Dendritic cell treated with granulocyte-macrophage colony-stimulating factor and Interleukin-4, amounts not matched to agents 40 ng/mL and 50 ng/mL, for 4 days (primary cell): ENCODE results near the gene CENPP.
"Not testable (repeated sequence)": the region's sequence is repeated elsewhere in the genome, so short reads cannot be mapped to it uniquely, and the experiment has no call there.

Experiments
- H3K27ac Mint-ChIP-seq: one replicate; pipeline ENCODE4 v1.8.0; 2022; ENCODE audit warnings: mild to moderate bottlenecking, mixed read lengths
- H3K27me3 Mint-ChIP-seq: one replicate; pipeline ENCODE4 v1.8.0; 2022; ENCODE audit warnings: mild to moderate bottlenecking, mixed read lengths
- H3K36me3 Mint-ChIP-seq: one replicate; pipeline ENCODE4 v1.8.0; 2022; ENCODE audit warnings: low read depth, mixed read lengths
- H3K4me1 Mint-ChIP-seq: one replicate; pipeline ENCODE4 v1.8.0; 2022; ENCODE audit warnings: low read depth, mixed read lengths
- H3K4me3 Mint-ChIP-seq: one replicate; pipeline ENCODE4 v1.8.0; 2022; ENCODE audit warnings: mild to moderate bottlenecking, moderate library complexity, mixed read lengths
- H3K9me3 Mint-ChIP-seq: one replicate; pipeline ENCODE4 v1.8.0; 2022; ENCODE audit warnings: mixed read lengths
- intact Hi-C: fragments of 100-400 bp; cut with micrococcal nuclease; formaldehyde crosslinking; loops from one replicate; pipeline ENCODE4 v1.15.0; 2022

Gene CENPP

GRCh38 chr9:92562461-92562967, 236.8 kb downstream of the CENPP start:
- Mint-ChIP-seq H3K9me3 (peaks cover 9% of the 10 kb centered on the region), H3K4me3 (no peak overlapping the region), H3K27ac (no peak overlapping the region)

GRCh38 chr9:92563116-92564100, 237.7 kb downstream of the CENPP start:
- H3K9me3 Mint-ChIP-seq: peaks cover 9% of the 10 kb centered on the region
- no peak overlapping the region for H3K4me3 Mint-ChIP-seq

More at GRCh38 chr9:92562461-92562967, 236.8 kb downstream of the CENPP start:
- H3K36me3 Mint-ChIP-seq: no peaks in the 10 kb centered on the region
- H3K27me3 Mint-ChIP-seq: no peaks in the 10 kb centered on the region
- intact Hi-C loops: no loop called here
- peaks cover 20% of the 10 kb centered on the region for H3K4me1 Mint-ChIP-seq

GRCh38 chr9:92564504-92564903, 238.8 kb downstream of the CENPP start:
- Mint-ChIP-seq H3K27ac (no peak overlapping the region), H3K4me3 (no peak overlapping the region), H3K36me3 (no peaks in the 10 kb centered on the region), H3K9me3 (peaks cover 9% of the 10 kb centered on the region), H3K4me1 (peaks cover 12% of the 10 kb centered on the region), H3K27me3 (no peaks in the 10 kb centered on the region)
- intact Hi-C loops: no loop called here

More at GRCh38 chr9:92563116-92564100, 237.7 kb downstream of the CENPP start:
- H3K27me3 Mint-ChIP-seq: no peaks in the 10 kb centered on the region
- H3K36me3 Mint-ChIP-seq: no peaks in the 10 kb centered on the region
- no peak overlapping the region for H3K27ac Mint-ChIP-seq
- peaks cover 20% of the 10 kb centered on the region for H3K4me1 Mint-ChIP-seq
- intact Hi-C loops: no loop called here

- H3K9me3 Mint-ChIP-seq: peaks cover 9% of the 10 kb centered on the region
These were observed 239.2 kb downstream of the CENPP start for GRCh38 chr9:92564982-92565381.

GRCh38 chr9:92571871-92572270, 246.1 kb downstream of the CENPP start:
- H3K4me1 Mint-ChIP-seq, H3K36me3 Mint-ChIP-seq, H3K4me3 Mint-ChIP-seq, H3K27ac Mint-ChIP-seq, intact Hi-C loops, H3K27me3 Mint-ChIP-seq: not testable (repeated sequence)
- peaks cover 19% of the 10 kb centered on the region for H3K9me3 Mint-ChIP-seq

More at GRCh38 chr9:92564982-92565381, 239.2 kb downstream of the CENPP start:
- intact Hi-C loops: no loop called here
- H3K36me3 Mint-ChIP-seq: no peaks in the 10 kb centered on the region
- no peak overlapping the region for H3K4me3 Mint-ChIP-seq
- no peaks in the 10 kb centered on the region for H3K27me3 Mint-ChIP-seq
- H3K4me1 Mint-ChIP-seq: peaks cover 12% of the 10 kb centered on the region
- no peak overlapping the region for H3K27ac Mint-ChIP-seq

- H3K27ac Mint-ChIP-seq, H3K4me3 Mint-ChIP-seq, H3K27me3 Mint-ChIP-seq, H3K36me3 Mint-ChIP-seq, H3K4me1 Mint-ChIP-seq, intact Hi-C loops: not testable (repeated sequence)
- H3K9me3 Mint-ChIP-seq: peaks cover 18% of the 10 kb centered on the region
These were observed 247.9 kb downstream of the CENPP start for GRCh38 chr9:92573612-92574011.

- Mint-ChIP-seq H3K36me3 (no peaks in the 10 kb centered on the region), H3K27me3 (no peaks in the 10 kb centered on the region), H3K27ac (no peak overlapping the region), H3K9me3 (peaks cover 18% of the 10 kb centered on the region), H3K4me1 (peaks cover 5% of the 10 kb centered on the region), H3K4me3 (no peak overlapping the region)
- intact Hi-C loops: no loop called here
These were observed 250.4 kb downstream of the CENPP start for GRCh38 chr9:92576175-92576574.

GRCh38 chr9:92589923-92590322, 264.2 kb downstream of the CENPP start:
- Mint-ChIP-seq H3K9me3 (peaks cover 15% of the 10 kb centered on the region), H3K36me3 (no peaks in the 10 kb centered on the region), H3K27me3 (no peaks in the 10 kb centered on the region), H3K27ac (no peak overlapping the region), H3K4me3 (no peak overlapping the region), H3K4me1 (peaks cover 17% of the 10 kb centered on the region)
- intact Hi-C loops: no loop called here

- peaks cover 15% of the 10 kb centered on the region for H3K9me3 Mint-ChIP-seq
- H3K27me3 Mint-ChIP-seq: no peaks in the 10 kb centered on the region
- no peak overlapping the region for H3K4me3 Mint-ChIP-seq
- no peak overlapping the region for H3K27ac Mint-ChIP-seq
- H3K4me1 Mint-ChIP-seq: peaks cover 17% of the 10 kb centered on the region
- H3K36me3 Mint-ChIP-seq: no peaks in the 10 kb centered on the region
- intact Hi-C loops: no loop called here
These were observed 264.6 kb downstream of the CENPP start for GRCh38 chr9:92590377-92590776.

GRCh38 chr9:92592537-92592936, 266.8 kb downstream of the CENPP start:
- Mint-ChIP-seq H3K9me3 (no peaks in the 10 kb centered on the region), H3K27me3 (no peaks in the 10 kb centered on the region), H3K4me3 (no peak overlapping the region), H3K4me1 (peaks cover 18% of the 10 kb centered on the region), H3K36me3 (no peaks in the 10 kb centered on the region), H3K27ac (no peak overlapping the region)
- intact Hi-C loops: no loop called here

GRCh38 chr9:92592946-92593861, 267.5 kb downstream of the CENPP start:
- H3K9me3 Mint-ChIP-seq: no peaks in the 10 kb centered on the region
- H3K36me3 Mint-ChIP-seq: no peaks in the 10 kb centered on the region
- no peak overlapping the region for H3K27ac Mint-ChIP-seq
- intact Hi-C loops: no loop called here
- no peaks in the 10 kb centered on the region for H3K27me3 Mint-ChIP-seq
- peaks cover 25% of the 10 kb centered on the region for H3K4me1 Mint-ChIP-seq
- H3K4me3 Mint-ChIP-seq: no peak overlapping the region

GRCh38 chr9:92595075-92595474, 269.3 kb downstream of the CENPP start:
- intact Hi-C loops, H3K27me3 Mint-ChIP-seq, H3K36me3 Mint-ChIP-seq, H3K9me3 Mint-ChIP-seq, H3K4me3 Mint-ChIP-seq, H3K27ac Mint-ChIP-seq: not testable (repeated sequence)
- H3K4me1 Mint-ChIP-seq: peaks cover 17% of the 10 kb centered on the region

GRCh38 chr9:92595930-92596329, 270.2 kb downstream of the CENPP start:
- Mint-ChIP-seq H3K36me3 (no peaks in the 10 kb centered on the region), H3K4me1 (peaks cover 10% of the 10 kb centered on the region), H3K9me3 (no peaks in the 10 kb centered on the region), H3K27me3 (no peaks in the 10 kb centered on the region), H3K27ac (no peak overlapping the region), H3K4me3 (no peak overlapping the region)
- intact Hi-C loops: no loop called here

GRCh38 chr9:92598382-92598781, 272.6 kb downstream of the CENPP start:
- intact Hi-C loops: no loop called here
- Mint-ChIP-seq H3K9me3 (peaks cover 1% of the 10 kb centered on the region), H3K36me3 (no peaks in the 10 kb centered on the region), H3K27me3 (no peaks in the 10 kb centered on the region), H3K27ac (no peak overlapping the region), H3K4me1 (peaks cover 10% of the 10 kb centered on the region), H3K4me3 (no peak overlapping the region)
